GM19455 (cell line): ENCODE data around the gene PIGS.
"Not testable (repeated sequence)": the region's sequence is repeated elsewhere in the genome, so short reads cannot be mapped to it uniquely, and the experiment has no call there.

Source experiments
- ATAC-seq: cut with Tn5 transposase; IDR thresholded peaks from one replicate; pipeline ENCODE4 v1.9.1; 2021; ENCODE audit not compliant: unreplicated experiment

Gene PIGS

GRCh38 chr17:28579526-28579925 lies 8.2 kb upstream of the PIGS start:
- ATAC-seq: no peak

GRCh38 chr17:28578246-28579195 lies 7.2 kb upstream of the PIGS start:
- no peak for ATAC-seq

GRCh38 chr17:28577466-28577824 lies 6.1 kb upstream of the PIGS start:
- no peak for ATAC-seq

GRCh38 chr17:28576758-28577465 lies 5.6 kb upstream of the PIGS start, which contains the start of gene ALDOC:
ALDOC (minus strand) TSS chr17:28576895; CDS start chr17:28575532, 1,363 bp downstream.
- ATAC-seq: peak; percentile 84

- ATAC-seq: not testable (repeated sequence)
Observed at GRCh38 chr17:28576016-28576415, 4.7 kb upstream of the PIGS start.

GRCh38 chr17:28575126-28575795 lies 3.9 kb upstream of the PIGS start:
- no peak for ATAC-seq

- ATAC-seq: no peak
Observed at GRCh38 chr17:28574526-28574925, 3.2 kb upstream of the PIGS start.

GRCh38 chr17:28573966-28574480 lies 2.7 kb upstream of the PIGS start:
- no peak for ATAC-seq

- ATAC-seq: no peak
Observed at GRCh38 chr17:28573521-28573920, 2.2 kb upstream of the PIGS start.

GRCh38 chr17:28573040-28573380 lies 1.7 kb upstream of the PIGS start:
- ATAC-seq: no peak

- no peak for ATAC-seq
Observed at GRCh38 chr17:28572259-28573039, 1.1 kb upstream of the PIGS start.

- ATAC-seq: peak; percentile 43
Observed at GRCh38 chr17:28570716-28571360, 486 bp downstream of the PIGS start.

GRCh38 chr17:28569446-28569845 lies 1.9 kb downstream of the PIGS start:
- no peak for ATAC-seq

GRCh38 chr17:28567604-28568003 lies 3.7 kb downstream of the PIGS start:
- ATAC-seq: no peak

- ATAC-seq: no peak
Observed at GRCh38 chr17:28563475-28563874, 7.8 kb downstream of the PIGS start.

- no peak for ATAC-seq
Observed at GRCh38 chr17:28555022-28555421, 16.3 kb downstream of the PIGS start.

- ATAC-seq: no peak
Observed at GRCh38 chr17:28554565-28554964, 16.8 kb downstream of the PIGS start.

- ATAC-seq: no peak
Observed at GRCh38 chr17:28553000-28553505, 18.3 kb downstream of the PIGS start.

- peak; percentile 56 for ATAC-seq
Observed at GRCh38 chr17:28552176-28552999, 18.9 kb downstream of the PIGS start, which contains the start of gene UNC119. UNC119 (minus strand) TSS chr17:28552624; CDS start chr17:28552557, 67 bp downstream.
